GM23338 (cell line): ENCODE results near the gene NDUFS6. TPM values are rescaled to one million over a fixed set of nuclear protein-coding genes. Genes with fewer than 3 reads are reported as not detected.

Source experiments
- JUNB ChIP-seq: IDR thresholded peaks from one replicate; pipeline ENCODE4 v1.6.1; 2016; ENCODE audit warnings: antibody characterized with exemption; ENCODE audit not compliant: unreplicated experiment
- NANOG ChIP-seq: IDR thresholded peaks from 2 replicates; pipeline ENCODE4 v1.6.1; 2016; ENCODE audit warnings: antibody characterized with exemption, borderline replicate concordance
- ZNF331 ChIP-seq: fragments of 250-450 bp; sonication (Bioruptor Pico); IDR thresholded peaks from 2 replicates; pipeline ENCODE4 v1.5.0; 2020; ENCODE audit warnings: low read depth, mild to moderate bottlenecking, moderate library complexity
- polyA plus RNA-seq: library from polyadenylated mRNA; unstranded; fragments of >200 nt; fragmentation: Nextera tagmentation; extraction: Ambion mirVana; gene quantifications from 2 replicates; pipeline ENCODE4 v1.2.1, GENCODE V29; 2016
- total RNA-seq: library from RNA; depleted of rRNA; stranded (reverse); fragments of >200 nt; shearing (Covaris generic); gene quantifications from 2 replicates; pipeline ENCODE4 v1.2.3, GENCODE V29; 2014
- TF ChIP-seq, protein P1 (sequence below): fragments of 250-450 bp; sonication (Bioruptor Pico); IDR thresholded peaks from 2 replicates; pipeline ENCODE4 v1.5.0; 2020; ENCODE audit warnings: mild to moderate bottlenecking, moderate library complexity
- TF ChIP-seq, protein P2 (sequence below), 2 experiments: fragments of 200-600 bp in 1 of 2; sonication (generic) in 1 of 2; conservative IDR thresholded peaks; 2 replicates each; pipeline versions ENCODE4 v1.5.1 to v1.6.1; 2016 to 2017; ENCODE audit warnings: antibody characterized with exemption in 2 of 2, low read depth in 2 of 2, mild to moderate bottlenecking in 2 of 2, moderate library complexity in 1 of 2
- TF ChIP-seq, protein P3 (sequence below): IDR thresholded peaks from one replicate; pipeline ENCODE4 v1.6.1; 2018; ENCODE audit warnings: antibody characterized with exemption; ENCODE audit not compliant: unreplicated experiment

NDUFS6 gene
- total and polyA plus RNA-seq, 2 experiments from 2014 or later = 94.8 to 289 TPM

DNA sequence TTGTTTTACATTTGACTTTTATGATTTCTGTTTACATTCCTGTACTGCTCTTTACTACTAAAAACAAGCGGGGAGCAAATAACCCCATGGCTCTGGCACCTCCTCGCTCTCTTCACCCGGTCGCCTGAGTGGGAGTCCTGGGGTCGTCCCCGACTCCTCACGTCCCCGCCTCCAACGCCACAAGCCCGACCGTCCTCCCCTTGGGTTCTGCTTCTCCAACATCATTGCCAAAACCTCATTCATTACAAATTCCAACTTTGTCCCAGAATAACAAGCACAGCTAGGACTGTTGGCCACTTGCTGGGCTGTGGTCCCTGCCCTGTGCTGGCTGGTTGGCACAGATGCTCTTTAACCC lies 36.6 kb upstream of the NDUFS6 start (continued):
- TF ChIP-seq, protein P1, sequence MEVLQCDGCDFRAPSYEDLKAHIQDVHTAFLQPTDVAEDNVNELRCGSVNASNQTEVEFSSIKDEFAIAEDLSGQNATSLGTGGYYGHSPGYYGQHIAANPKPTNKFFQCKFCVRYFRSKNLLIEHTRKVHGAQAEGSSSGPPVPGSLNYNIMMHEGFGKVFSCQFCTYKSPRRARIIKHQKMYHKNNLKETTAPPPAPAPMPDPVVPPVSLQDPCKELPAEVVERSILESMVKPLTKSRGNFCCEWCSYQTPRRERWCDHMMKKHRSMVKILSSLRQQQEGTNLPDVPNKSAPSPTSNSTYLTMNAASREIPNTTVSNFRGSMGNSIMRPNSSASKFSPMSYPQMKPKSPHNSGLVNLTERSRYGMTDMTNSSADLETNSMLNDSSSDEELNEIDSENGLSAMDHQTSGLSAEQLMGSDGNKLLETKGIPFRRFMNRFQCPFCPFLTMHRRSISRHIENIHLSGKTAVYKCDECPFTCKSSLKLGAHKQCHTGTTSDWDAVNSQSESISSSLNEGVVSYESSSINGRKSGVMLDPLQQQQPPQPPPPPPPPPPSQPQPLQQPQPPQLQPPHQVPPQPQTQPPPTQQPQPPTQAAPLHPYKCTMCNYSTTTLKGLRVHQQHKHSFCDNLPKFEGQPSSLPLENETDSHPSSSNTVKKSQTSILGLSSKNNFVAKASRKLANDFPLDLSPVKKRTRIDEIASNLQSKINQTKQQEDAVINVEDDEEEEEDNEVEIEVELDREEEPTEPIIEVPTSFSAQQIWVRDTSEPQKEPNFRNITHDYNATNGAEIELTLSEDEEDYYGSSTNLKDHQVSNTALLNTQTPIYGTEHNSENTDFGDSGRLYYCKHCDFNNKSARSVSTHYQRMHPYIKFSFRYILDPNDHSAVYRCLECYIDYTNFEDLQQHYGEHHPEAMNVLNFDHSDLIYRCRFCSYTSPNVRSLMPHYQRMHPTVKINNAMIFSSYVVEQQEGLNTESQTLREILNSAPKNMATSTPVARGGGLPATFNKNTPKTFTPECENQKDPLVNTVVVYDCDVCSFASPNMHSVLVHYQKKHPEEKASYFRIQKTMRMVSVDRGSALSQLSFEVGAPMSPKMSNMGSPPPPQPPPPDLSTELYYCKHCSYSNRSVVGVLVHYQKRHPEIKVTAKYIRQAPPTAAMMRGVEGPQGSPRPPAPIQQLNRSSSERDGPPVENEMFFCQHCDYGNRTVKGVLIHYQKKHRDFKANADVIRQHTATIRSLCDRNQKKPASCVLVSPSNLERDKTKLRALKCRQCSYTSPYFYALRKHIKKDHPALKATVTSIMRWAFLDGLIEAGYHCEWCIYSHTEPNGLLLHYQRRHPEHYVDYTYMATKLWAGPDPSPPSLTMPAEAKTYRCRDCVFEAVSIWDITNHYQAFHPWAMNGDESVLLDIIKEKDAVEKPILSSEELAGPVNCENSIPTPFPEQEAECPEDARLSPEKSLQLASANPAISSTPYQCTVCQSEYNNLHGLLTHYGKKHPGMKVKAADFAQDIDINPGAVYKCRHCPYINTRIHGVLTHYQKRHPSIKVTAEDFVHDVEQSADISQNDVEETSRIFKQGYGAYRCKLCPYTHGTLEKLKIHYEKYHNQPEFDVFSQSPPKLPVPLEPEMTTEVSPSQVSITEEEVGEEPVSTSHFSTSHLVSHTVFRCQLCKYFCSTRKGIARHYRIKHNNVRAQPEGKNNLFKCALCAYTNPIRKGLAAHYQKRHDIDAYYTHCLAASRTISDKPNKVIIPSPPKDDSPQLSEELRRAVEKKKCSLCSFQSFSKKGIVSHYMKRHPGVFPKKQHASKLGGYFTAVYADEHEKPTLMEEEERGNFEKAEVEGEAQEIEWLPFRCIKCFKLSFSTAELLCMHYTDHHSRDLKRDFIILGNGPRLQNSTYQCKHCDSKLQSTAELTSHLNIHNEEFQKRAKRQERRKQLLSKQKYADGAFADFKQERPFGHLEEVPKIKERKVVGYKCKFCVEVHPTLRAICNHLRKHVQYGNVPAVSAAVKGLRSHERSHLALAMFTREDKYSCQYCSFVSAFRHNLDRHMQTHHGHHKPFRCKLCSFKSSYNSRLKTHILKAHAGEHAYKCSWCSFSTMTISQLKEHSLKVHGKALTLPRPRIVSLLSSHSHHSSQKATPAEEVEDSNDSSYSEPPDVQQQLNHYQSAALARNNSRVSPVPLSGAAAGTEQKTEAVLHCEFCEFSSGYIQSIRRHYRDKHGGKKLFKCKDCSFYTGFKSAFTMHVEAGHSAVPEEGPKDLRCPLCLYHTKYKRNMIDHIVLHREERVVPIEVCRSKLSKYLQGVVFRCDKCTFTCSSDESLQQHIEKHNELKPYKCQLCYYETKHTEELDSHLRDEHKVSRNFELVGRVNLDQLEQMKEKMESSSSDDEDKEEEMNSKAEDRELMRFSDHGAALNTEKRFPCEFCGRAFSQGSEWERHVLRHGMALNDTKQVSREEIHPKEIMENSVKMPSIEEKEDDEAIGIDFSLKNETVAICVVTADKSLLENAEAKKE = no peak
- TF ChIP-seq ZNF331 = no peak
- TF ChIP-seq, protein P2, sequence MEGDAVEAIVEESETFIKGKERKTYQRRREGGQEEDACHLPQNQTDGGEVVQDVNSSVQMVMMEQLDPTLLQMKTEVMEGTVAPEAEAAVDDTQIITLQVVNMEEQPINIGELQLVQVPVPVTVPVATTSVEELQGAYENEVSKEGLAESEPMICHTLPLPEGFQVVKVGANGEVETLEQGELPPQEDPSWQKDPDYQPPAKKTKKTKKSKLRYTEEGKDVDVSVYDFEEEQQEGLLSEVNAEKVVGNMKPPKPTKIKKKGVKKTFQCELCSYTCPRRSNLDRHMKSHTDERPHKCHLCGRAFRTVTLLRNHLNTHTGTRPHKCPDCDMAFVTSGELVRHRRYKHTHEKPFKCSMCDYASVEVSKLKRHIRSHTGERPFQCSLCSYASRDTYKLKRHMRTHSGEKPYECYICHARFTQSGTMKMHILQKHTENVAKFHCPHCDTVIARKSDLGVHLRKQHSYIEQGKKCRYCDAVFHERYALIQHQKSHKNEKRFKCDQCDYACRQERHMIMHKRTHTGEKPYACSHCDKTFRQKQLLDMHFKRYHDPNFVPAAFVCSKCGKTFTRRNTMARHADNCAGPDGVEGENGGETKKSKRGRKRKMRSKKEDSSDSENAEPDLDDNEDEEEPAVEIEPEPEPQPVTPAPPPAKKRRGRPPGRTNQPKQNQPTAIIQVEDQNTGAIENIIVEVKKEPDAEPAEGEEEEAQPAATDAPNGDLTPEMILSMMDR (conservative IDR thresholded peaks at IDR 0.05; ENCODE audit: low read depth in 2 of 2) = no peak
- no peak for TF ChIP-seq JUNB
- TF ChIP-seq NANOG = no peak
- TF ChIP-seq, protein P3, sequence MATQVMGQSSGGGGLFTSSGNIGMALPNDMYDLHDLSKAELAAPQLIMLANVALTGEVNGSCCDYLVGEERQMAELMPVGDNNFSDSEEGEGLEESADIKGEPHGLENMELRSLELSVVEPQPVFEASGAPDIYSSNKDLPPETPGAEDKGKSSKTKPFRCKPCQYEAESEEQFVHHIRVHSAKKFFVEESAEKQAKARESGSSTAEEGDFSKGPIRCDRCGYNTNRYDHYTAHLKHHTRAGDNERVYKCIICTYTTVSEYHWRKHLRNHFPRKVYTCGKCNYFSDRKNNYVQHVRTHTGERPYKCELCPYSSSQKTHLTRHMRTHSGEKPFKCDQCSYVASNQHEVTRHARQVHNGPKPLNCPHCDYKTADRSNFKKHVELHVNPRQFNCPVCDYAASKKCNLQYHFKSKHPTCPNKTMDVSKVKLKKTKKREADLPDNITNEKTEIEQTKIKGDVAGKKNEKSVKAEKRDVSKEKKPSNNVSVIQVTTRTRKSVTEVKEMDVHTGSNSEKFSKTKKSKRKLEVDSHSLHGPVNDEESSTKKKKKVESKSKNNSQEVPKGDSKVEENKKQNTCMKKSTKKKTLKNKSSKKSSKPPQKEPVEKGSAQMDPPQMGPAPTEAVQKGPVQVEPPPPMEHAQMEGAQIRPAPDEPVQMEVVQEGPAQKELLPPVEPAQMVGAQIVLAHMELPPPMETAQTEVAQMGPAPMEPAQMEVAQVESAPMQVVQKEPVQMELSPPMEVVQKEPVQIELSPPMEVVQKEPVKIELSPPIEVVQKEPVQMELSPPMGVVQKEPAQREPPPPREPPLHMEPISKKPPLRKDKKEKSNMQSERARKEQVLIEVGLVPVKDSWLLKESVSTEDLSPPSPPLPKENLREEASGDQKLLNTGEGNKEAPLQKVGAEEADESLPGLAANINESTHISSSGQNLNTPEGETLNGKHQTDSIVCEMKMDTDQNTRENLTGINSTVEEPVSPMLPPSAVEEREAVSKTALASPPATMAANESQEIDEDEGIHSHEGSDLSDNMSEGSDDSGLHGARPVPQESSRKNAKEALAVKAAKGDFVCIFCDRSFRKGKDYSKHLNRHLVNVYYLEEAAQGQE = no peak
